ENCODE data around the gene CALML4.

DNA sequence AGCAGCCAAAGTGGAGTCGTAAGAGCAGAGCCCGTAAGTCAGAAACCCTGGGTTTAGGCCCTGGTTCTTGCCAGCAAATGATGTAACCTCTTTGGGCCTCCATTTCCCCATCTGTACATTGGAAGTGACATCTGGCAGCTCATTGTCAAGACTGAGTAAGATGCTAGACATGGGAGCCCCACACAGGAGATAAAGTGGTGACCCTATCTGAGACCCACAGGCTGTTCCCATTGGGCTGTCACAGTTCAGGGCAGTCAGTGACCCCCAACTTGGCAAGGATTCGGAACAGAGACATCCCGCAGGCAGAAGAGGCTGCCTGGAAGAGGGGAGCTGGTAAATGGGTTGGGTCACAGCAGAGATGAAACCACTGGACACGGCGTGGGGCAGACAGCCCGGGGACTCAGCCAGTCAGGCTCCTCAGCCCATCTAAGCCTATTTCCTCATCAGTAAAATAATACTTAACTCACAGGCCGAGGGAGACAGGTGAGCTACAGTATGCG, 22.6 kb upstream of the CALML4 start:
- no peak for TF ChIP-seq POLR2A (IDR thresholded peaks at IDR 0.05; ENCODE audit: low read depth, low read length)
- TF ChIP-seq POLR2AphosphoS5 (IDR thresholded peaks at IDR 0.05; ENCODE audit: low read depth, low read length): no peak

Data from GM12892 (cell line).